ENCODE measurements around the gene PRDM15.

DNA sequence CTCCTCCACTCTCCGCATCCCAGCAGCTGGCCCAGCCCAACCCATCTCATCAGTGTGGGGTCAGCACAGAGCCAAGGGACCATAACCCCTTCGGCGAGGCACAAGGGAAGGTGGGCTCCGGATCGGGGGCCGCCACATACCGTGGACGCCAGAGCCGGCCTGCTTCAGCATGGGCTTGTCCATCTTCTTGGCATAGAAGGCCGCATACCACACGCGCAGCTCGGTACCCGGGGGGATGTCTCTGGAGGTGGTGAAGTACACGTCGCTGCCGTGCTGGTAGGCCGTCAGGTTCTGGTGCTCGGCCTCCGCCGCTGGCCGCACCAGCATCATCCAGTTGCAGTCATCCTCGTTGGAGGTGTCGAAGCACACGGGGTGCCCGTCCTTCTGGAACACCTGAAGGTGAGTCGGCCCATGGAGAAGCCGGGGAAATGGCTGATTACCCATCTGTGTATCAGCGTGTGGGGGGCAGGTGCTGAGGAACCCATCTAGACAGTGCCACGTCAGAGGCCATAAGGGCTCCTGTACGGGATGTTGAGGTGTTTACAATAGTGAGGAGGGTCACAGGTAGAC, 24.6 kb downstream of the PRDM15 start:
- no peak for TF ChIP-seq POLR2A (IDR thresholded peaks at IDR 0.05; ENCODE audit: low read depth, low read length)
- no peak for TF ChIP-seq POU2F2 (IDR thresholded peaks at IDR 0.05; ENCODE audit: low read depth, low read length)
- no peak for TF ChIP-seq POLR2AphosphoS5 (IDR thresholded peaks at IDR 0.05; ENCODE audit: low read depth, low read length)
- TF ChIP-seq PAX5 (IDR thresholded peaks at IDR 0.05; ENCODE audit: insufficient read depth, low read length, severe bottlenecking): no peak

Measured in GM12891 (cell line).